ENCODE measurements around the gene CRTAP.
"Not testable (repeated sequence)": the region's sequence is repeated elsewhere in the genome, so short reads cannot be mapped to it uniquely, and the experiment has no call there.

CRTAP gene

GRCh38 chr3:33144433-33144832 lies 30.6 kb downstream of the CRTAP start:
- DNase-seq: no peak

- no peak for DNase-seq
Observed at GRCh38 chr3:33145221-33145900, 31.5 kb downstream of the CRTAP start.

- no peak for DNase-seq
Observed at GRCh38 chr3:33145901-33146580, 32.2 kb downstream of the CRTAP start.

- peak; percentile 85 for DNase-seq
Observed at GRCh38 chr3:33146791-33147445, 33.1 kb downstream of the CRTAP start.

- DNase-seq: no peak
Observed at GRCh38 chr3:33149342-33149741, 35.5 kb downstream of the CRTAP start.

GRCh38 chr3:33152363-33153360 lies 38.8 kb downstream of the CRTAP start:
- no peak for DNase-seq

- no peak for DNase-seq
Observed at GRCh38 chr3:33153782-33154181, 40.0 kb downstream of the CRTAP start.

GRCh38 chr3:33155301-33155700 lies 41.5 kb downstream of the CRTAP start:
- DNase-seq: no peak

- no peak for DNase-seq
Observed at GRCh38 chr3:33159234-33159633, 45.4 kb downstream of the CRTAP start.

GRCh38 chr3:33159981-33160380 lies 46.2 kb downstream of the CRTAP start:
- no peak for DNase-seq

GRCh38 chr3:33162621-33163020 lies 48.8 kb downstream of the CRTAP start:
- DNase-seq: not testable (repeated sequence)

GRCh38 chr3:33165372-33165771 lies 51.6 kb downstream of the CRTAP start:
- DNase-seq: no peak

GRCh38 chr3:33166095-33166494 lies 52.3 kb downstream of the CRTAP start:
- DNase-seq: no peak

GRCh38 chr3:33167284-33167683 lies 53.5 kb downstream of the CRTAP start:
- DNase-seq: no peak

GRCh38 chr3:33167716-33168336 lies 54.0 kb downstream of the CRTAP start:
- no peak for DNase-seq

GRCh38 chr3:33170531-33170930 lies 56.7 kb downstream of the CRTAP start:
- no peak for DNase-seq

- no peak for DNase-seq
Observed at GRCh38 chr3:33171580-33171979, 57.8 kb downstream of the CRTAP start.

GRCh38 chr3:33173103-33173502 lies 59.3 kb downstream of the CRTAP start:
- no peak for DNase-seq

- no peak for DNase-seq
Observed at GRCh38 chr3:33173672-33174071, 59.9 kb downstream of the CRTAP start.

- no peak for DNase-seq
Observed at GRCh38 chr3:33174095-33174494, 60.3 kb downstream of the CRTAP start.

GRCh38 chr3:33174711-33175414 lies 61.0 kb downstream of the CRTAP start:
- no peak for DNase-seq

- DNase-seq: no peak
Observed at GRCh38 chr3:33179132-33179531, 65.3 kb downstream of the CRTAP start.

Measured in midbrain (tissue), 1 donor.